GM23338 (cell line): ENCODE measurements around the gene SLC44A4.

Experiments
- CREB1 ChIP-seq: fragments of 250-450 bp; sonication (Bioruptor Pico); IDR thresholded peaks from 2 replicates; pipeline ENCODE4 v1.5.0; 2020; ENCODE audit warnings: low read depth, mild to moderate bottlenecking, moderate library complexity
- CTCF ChIP-seq, 2 experiments: fragments of 200-600 bp in 1 of 2; sonication (generic) in 1 of 2; conservative IDR thresholded peaks; 2 replicates each; pipeline versions ENCODE4 v1.5.1 to v1.6.1; 2016 to 2017; ENCODE audit warnings: antibody characterized with exemption in 2 of 2, low read depth in 2 of 2, mild to moderate bottlenecking in 2 of 2, moderate library complexity in 1 of 2
- EZH2 ChIP-seq: fragments of 200-600 bp; sonication (generic); IDR thresholded peaks from one replicate; pipeline ENCODE4 v1.8.0; 2017; ENCODE audit warnings: antibody characterized with exemption, mild to moderate bottlenecking, low read depth; ENCODE audit not compliant: unreplicated experiment
- EZH2phosphoT487 ChIP-seq: fragments of 200-600 bp; sonication (generic); IDR thresholded peaks from one replicate; pipeline ENCODE4 v1.8.1; 2018; ENCODE audit warnings: antibody characterized with exemption; ENCODE audit not compliant: unreplicated experiment

- no peak for TF ChIP-seq EZH2phosphoT487
- no peak for TF ChIP-seq CTCF (conservative IDR thresholded peaks at IDR 0.05; ENCODE audit: low read depth in 2 of 2)
- TF ChIP-seq EZH2 = no peak
- no peak for TF ChIP-seq CREB1 (CRISPR knock-in tag)
These were observed 37.0 kb upstream of the SLC44A4 start for GRCh38 chr6:31915756-31916155.
